ENCODE results near the gene DDX39B.
"Not testable (repeated sequence)": the region's sequence is repeated elsewhere in the genome, so short reads cannot be mapped to it uniquely, and the experiment has no call there.

DDX39B gene

DNA sequence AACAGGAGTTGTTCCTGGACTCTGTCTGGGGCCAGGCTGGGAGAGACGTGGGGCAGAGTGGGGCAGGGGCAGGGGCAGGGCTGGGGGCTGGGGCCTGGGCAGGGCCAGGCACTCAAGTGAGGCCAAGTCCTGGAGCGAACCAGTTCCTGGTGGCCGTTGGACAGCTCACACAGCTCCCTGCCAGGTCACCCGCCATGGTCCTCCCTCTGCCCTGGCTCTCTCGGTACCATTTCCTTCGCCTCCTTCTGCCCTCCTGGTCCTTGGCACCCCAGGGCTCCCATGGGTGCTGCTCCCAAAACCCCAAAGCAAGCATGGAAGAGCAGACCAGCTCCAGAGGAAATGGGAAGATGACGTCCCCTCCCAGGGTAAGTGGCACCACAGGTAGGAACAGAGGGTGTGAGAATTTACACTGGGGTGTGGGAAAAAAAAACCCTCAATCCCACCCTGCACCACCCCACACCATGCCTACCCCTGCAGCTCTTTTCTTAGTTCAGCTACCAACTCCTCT, 12.9 kb downstream of the DDX39B start, which contains the start of gene MCCD1:
Gene MCCD1, plus strand, starts transcription at position 142 of the 508 bp plus-strand sequence. Its CDS starts 53 bp downstream, at position 195.
- ATAC-seq: peak; percentile 21
- DNase-seq: no peak

GRCh38 chr6:31528307-31528777, 13.5 kb downstream of the DDX39B start:
- ATAC-seq (peak; percentile 14), DNase-seq (no peak)

DNA sequence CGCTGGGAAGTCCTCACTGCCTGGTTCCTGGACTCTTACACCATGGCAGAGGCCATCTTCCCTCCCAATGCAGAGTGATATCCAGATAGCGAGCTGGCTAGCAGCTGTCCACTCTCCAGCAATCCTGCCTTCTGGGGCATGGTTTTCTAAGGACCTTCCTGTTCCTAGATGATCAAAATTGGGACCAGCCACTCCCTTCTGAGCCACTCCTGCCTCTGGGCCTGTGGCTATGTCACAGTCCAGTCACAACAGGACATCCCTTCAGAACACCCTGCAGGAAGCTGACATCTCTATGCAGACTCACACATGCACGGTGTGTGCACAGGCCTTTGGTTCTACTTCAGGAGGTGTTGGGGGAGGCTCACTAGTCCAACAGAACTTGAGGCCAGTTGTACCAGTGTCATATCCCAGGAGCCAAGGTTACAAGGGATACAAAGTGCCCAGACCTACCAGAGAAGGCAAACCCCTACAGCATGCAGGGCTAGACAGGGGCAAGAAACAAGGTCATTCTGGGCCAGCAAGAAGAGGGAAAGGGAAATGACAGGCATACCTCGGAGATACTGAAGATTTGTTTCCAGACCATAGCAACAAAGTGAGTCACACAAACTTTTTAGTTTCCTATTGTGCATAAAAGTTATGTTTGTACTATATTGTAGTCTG, 15.7 kb downstream of the DDX39B start:
- DNase-seq: no peak
- no peak for ATAC-seq

GRCh38 chr6:31525553-31525931, 16.3 kb downstream of the DDX39B start:
- DNase-seq (no peak), ATAC-seq (no peak)

GRCh38 chr6:31521835-31522234, 20.0 kb downstream of the DDX39B start:
- no peak for DNase-seq

DNA sequence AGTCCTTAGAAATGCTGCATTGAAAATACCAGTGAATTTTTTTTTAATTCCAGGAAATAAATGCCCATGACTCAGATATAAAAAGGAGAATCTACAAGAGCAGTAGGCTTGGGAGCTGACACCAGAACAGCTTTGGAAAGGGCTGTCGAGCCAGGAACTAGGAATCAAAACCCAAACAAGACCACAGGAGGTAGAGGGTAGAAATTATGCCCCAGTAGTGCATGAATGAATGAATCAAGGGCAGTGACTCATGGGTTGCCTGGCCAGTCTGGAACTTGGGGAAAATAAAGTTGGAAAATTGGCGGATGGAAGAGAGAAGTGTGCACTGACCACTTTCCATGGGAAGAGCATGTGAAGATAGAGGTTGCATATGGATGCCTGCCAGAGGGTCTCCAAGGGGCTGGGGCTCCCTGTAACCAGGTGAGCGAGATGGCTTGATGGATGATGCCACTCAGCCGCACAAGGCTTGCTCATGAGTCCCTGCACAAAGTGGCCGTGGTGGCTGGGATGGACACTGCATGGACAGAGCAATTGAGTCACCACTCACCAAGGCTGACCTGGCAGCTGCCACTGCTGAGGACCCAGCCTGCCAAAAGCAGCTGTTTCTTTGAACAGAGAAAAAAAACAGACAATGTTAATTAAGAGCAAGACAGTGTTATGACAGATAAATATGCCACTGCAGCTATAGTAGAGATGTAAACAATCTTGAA, 28.2 kb downstream of the DDX39B start:
- DNase-seq: no peak
- ATAC-seq: no peak

More at GRCh38 chr6:31521835-31522234, 20.0 kb downstream of the DDX39B start:
- no peak for ATAC-seq

- ATAC-seq (no peak), DNase-seq (no peak)
These were observed 31.8 kb downstream of the DDX39B start for GRCh38 chr6:31510007-31510406.

GRCh38 chr6:31509036-31509435, 32.8 kb downstream of the DDX39B start:
- DNase-seq: not testable (repeated sequence)
- ATAC-seq: peak; percentile 37

GRCh38 chr6:31502586-31502985, 39.2 kb downstream of the DDX39B start:
- no peak for DNase-seq
- ATAC-seq: no peak

DNA sequence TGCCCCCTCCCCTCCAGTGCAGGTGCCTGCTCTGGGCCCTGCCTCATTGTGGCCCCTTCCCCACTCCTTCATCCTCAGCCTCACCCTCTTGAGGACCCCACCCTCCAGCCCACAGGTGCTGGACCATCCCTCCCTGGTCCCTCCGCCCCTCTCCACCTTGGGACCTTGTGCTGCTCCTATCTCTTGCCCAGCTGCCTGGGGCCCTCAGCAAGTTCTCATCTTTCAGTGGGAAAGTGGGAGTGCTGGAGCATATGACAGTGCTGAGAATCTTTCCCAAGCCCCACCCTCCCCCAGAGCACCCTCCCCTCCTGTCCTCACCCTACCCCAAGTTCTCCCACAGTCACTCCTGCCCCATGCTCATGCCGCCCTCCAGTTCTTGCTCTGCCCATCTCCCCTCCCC, 42.2 kb downstream of the DDX39B start:
- DNase-seq, ATAC-seq: not testable (repeated sequence)

- DNase-seq (peak; percentile 20), ATAC-seq (no peak)
These were observed 43.1 kb downstream of the DDX39B start for GRCh38 chr6:31498748-31499147.

- DNase-seq (peak; percentile 86), ATAC-seq (peak; percentile 69)
These were observed 44.0 kb downstream of the DDX39B start, which contains the start of gene MICB for GRCh38 chr6:31497531-31498476. Gene MICB (plus strand): TSS chr6:31498145. CDS start chr6:31498194, 49 bp downstream.

DNA sequence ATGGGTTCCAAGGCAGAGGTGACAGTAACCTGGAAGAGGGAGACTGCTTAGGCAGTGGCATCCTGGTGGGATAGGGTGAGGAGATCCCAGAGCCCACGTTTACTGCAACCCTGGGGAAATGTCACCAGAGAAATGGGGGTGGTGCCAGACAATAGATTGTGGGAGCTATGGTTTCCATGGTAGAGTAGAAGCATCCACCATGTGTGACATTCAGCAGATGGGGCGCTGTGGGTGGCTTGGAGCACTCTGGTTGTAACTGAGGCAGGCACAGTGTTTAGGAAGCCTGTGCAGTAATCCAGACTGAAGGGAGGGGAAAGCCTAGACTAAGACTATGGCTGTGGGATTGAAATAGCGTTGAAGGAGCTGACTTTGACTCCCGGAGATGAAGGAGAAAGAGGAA, 45.0 kb downstream of the DDX39B start:
- not testable (repeated sequence) for DNase-seq, ATAC-seq

DNA sequence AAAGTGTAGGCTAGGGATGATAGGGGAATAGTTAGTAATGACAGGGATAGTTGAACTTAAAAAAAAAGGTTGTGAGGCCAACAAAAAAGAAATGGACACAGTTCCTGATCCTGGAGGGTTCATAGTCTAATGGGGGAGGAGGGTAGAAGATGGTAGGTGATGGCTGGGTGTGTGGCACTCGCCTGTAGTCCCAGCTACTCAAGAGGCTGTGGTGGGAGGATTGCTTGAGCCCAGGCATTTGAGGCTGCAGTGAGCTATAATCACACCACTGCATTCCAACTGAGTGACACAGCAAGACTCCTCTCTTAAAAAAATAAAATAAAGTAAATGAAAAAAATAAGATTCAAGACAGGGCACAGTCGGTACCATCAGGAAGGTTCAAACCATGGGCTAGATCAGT, 46.2 kb downstream of the DDX39B start:
- ATAC-seq: no peak
- DNase-seq: no peak

DNA sequence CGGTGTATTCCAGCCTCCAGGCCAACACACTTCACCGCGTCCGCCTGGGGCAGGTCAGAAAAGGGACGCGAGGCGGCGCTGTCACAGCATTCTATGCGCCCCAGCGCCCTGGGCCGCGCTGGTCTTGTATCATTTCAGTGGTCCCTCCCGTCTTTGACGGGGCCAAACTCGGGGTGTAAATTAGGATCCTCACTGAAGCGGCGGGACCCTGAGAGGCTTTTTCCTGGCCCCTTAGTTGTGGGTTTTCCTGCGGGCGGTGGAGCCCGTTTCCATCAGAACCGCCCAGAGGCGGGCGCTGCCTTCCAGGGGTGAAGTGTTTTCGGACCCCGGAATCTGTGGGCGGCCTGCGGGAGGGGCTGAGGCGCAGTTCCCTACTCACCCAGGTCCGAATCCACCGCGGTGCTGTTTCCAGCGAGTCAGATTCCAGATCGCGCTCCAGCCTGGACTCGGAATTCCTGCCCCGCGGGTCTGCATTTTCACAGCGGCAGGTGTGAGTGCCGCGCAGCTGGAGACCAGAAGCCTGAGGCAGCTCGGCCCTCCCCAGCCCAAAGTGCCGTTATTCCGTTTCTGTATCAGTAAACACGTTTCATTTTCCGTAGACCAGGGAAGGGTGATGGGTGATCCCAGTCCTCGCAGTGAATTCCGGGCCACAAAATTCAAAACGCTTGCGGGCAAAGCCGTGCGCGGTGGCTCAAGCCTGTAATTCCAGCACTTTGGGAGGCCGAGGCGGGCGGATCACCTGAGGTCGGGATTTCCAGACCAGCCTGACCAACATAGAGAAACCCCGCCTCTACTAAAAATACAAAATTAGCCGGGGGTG, 47.7 kb downstream of the DDX39B start:
- peak; percentile 75 for ATAC-seq
- peak; percentile 89 for DNase-seq

GRCh38 chr6:31493550-31493874, 48.3 kb downstream of the DDX39B start:
- ATAC-seq: not testable (repeated sequence)

DNA sequence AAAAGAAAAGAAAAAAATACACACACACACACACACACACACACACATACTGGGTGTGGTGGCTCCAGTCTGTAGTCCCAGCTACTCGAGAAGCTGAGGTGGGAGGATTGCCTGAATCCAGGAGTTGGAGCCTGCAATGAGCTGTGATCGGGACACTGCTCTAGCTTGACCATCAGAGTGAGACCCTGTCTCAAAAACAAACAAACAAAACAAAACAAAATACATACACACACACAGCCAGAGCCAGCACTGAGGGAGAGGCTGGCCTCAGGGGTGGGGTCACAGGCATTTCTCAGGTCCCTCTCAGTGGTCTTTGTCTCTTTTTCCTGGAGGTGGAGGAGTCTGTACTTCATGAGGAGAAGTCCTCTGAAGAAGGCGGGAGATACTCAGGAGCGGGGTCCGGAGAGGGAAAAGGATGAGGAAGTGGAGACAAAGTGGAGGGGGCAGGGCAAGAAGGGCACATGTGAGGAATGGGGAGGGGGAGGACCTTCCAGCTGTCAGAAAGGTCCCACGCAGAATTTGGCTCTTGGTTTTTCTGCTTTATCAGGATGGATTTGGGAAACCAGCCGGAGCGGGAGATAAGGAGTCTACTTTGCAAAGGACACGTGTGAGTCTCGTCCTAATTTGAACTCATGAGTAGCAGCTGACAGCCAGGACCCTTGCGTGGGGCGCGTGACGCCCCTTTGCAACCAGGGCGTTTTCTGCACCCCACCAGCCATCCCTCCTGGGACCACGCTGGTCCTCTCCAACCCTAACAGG, 51.5 kb downstream of the DDX39B start:
- ATAC-seq (no peak), DNase-seq (no peak)

More at GRCh38 chr6:31493550-31493874, 48.3 kb downstream of the DDX39B start:
- not testable (repeated sequence) for DNase-seq

- no peak for ATAC-seq
- DNase-seq: no peak
These were observed 52.7 kb downstream of the DDX39B start for GRCh38 chr6:31489086-31489485.

DNA sequence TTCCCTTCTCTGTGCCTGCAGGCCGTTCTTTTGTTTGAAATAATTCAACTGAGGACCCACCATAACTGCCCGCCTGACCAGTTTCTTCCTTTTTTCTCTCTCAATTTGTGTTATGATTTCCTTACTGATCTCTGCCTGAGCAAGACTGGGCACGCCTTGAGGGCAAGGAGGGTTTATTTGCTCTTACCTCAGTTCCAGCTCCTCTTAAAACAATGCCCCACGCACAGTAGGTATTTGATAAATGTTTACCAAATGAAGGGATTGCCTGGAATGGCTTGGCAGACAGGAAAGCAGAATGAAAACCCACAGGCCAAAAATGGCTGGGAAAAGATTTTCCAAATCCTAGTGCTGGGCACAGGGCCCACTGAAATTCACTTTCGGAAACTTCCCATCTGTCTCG, 54.1 kb downstream of the DDX39B start:
- ATAC-seq, DNase-seq: not testable (repeated sequence)
